Measurements from ENCODE around the gene LAMB3. TPM values are rescaled to one million over a fixed set of nuclear protein-coding genes. Genes with fewer than 3 reads are reported as not detected.
"Not testable (repeated sequence)": the region's sequence is repeated elsewhere in the genome, so short reads cannot be mapped to it uniquely, and the experiment has no call there.

LAMB3 gene
- total RNA-seq (under 1 TPM; 0.38 to 0.69 TPM), polyA plus RNA-seq (under 1 TPM in 1 of 2 donors, not detected in 1; 0.18 TPM)

- H3K27ac ChIP-seq (ENCODE audit: low read depth, low read length): no peak within 1 kb of the TSS
- no peaks in the 10 kb centered on the region for H3K36me3 ChIP-seq (ENCODE audit: insufficient read depth, low read length)
- no peaks in the 10 kb centered on the region for H3K27me3 ChIP-seq (ENCODE audit: insufficient read depth, low read length)
- intact Hi-C loops (cut with micrococcal nuclease): no loop called here
- H3K9me3 ChIP-seq (ENCODE audit: control insufficient read depth in 1 of 2, low read length in 2 of 2): no peaks in the 10 kb centered on the region
- peaks cover 26% of the 10 kb centered on the region for H3K4me1 ChIP-seq (ENCODE audit: insufficient read depth, low read length)
- ChIA-PET POLR2A (ENCODE audit: partially characterized antibody) (interaction anchor here (1.4 to 1.5 kb wide), 2 partner anchors 12 to 34 kb away, joined by 3 to 5 read pairs; no protein-coding TSS in a partner anchor), CTCF (ENCODE audit: partially characterized antibody) (interaction anchor here (1.1 to 1.6 kb wide), 2 partner anchors 33 to 96 kb away, joined by 3 to 5 read pairs; no protein-coding TSS in a partner anchor)
- Mint-ChIP-seq H3K27me3 (no peaks in the 10 kb centered on the region), H3K27ac (peak within 1 kb of the TSS; percentile 36 to 83 (median 77)), H3K9me3 (no peaks in the 10 kb centered on the region), H3K36me3 (no peaks in the 10 kb centered on the region), H3K4me1 (peaks cover 18 to 48% (median 27%) of the 10 kb centered on the region in 4 donors), H3K4me3 (peak within 1 kb of the TSS in 4 of 8 donors; percentile 22 to 43 (median 30))
- no peak within 1 kb of the TSS for H3K4me3 ChIP-seq (ENCODE audit: low read length in 2 of 2)
- no peak for DNase-seq
Measured at GRCh38 chr1:209652121-209652735, at the start of gene LAMB3. TSS of gene LAMB3 (minus strand) at chr1:209652425. CDS start at chr1:209650944, 1,481 bp downstream.

GRCh38 chr1:209700686-209701085 is 48.5 kb upstream of the LAMB3 start:
- CTCF ChIA-PET (ENCODE audit: partially characterized antibody): interaction anchor here (4.8 kb wide), 1 partner anchor 125 kb away, joined by 20 read pairs; no protein-coding TSS in a partner anchor
- H3K27ac ChIP-seq (ENCODE audit: low read depth, low read length); H3K9me3 Mint-ChIP-seq; H3K36me3 ChIP-seq (ENCODE audit: insufficient read depth, low read length); H3K27me3 ChIP-seq (ENCODE audit: insufficient read depth, low read length); H3K4me3 ChIP-seq (ENCODE audit: low read length in 2 of 2); POLR2A ChIA-PET (ENCODE audit: partially characterized antibody); H3K4me3 Mint-ChIP-seq; H3K27me3 Mint-ChIP-seq; H3K9me3 ChIP-seq (ENCODE audit: control insufficient read depth in 1 of 2, low read length in 2 of 2); intact Hi-C loops (cut with micrococcal nuclease); H3K4me1 ChIP-seq (ENCODE audit: insufficient read depth, low read length); DNase-seq: not testable (repeated sequence)
- Mint-ChIP-seq H3K4me1 (peaks cover 5 to 12% (median 9%) of the 10 kb centered on the region in 4 donors), H3K36me3 (peaks cover 0 to 15% of the 10 kb centered on the region in 2 donors), H3K27ac (peak overlapping the region in 2 of 7 donors; percentile 11 to 30)

GRCh38 chr1:209697126-209697525 is 44.9 kb upstream of the LAMB3 start:
- no peaks in the 10 kb centered on the region for H3K27me3 ChIP-seq (ENCODE audit: insufficient read depth, low read length)
- ChIA-PET POLR2A (ENCODE audit: partially characterized antibody) (no interaction called here), CTCF (ENCODE audit: partially characterized antibody) (interaction anchor here (0.8 to 4.8 kb wide), 6 partner anchors 11 to 130 kb away, joined by 3 to 20 read pairs (median 4); no protein-coding TSS in a partner anchor)
- no peaks in the 10 kb centered on the region for H3K9me3 ChIP-seq (ENCODE audit: control insufficient read depth in 1 of 2, low read length in 2 of 2)
- H3K27ac ChIP-seq (ENCODE audit: low read depth, low read length): no peak overlapping the region
- no peaks in the 10 kb centered on the region for H3K9me3 Mint-ChIP-seq
- DNase-seq: no peak
- no peaks in the 10 kb centered on the region for H3K36me3 ChIP-seq (ENCODE audit: insufficient read depth, low read length)
- H3K27ac Mint-ChIP-seq: no peak overlapping the region
- no peak overlapping the region for H3K4me3 ChIP-seq (ENCODE audit: low read length in 2 of 2)
- peaks cover 8 to 14% (median 12%) of the 10 kb centered on the region in 4 donors for H3K4me1 Mint-ChIP-seq
- no peak overlapping the region for H3K4me3 Mint-ChIP-seq
- peaks cover 4% of the 10 kb centered on the region in 2 donors for H3K27me3 Mint-ChIP-seq
- intact Hi-C loops (cut with micrococcal nuclease): no loop called here
- peaks cover 8% of the 10 kb centered on the region for H3K4me1 ChIP-seq (ENCODE audit: insufficient read depth, low read length)
- peaks cover 0 to 7% of the 10 kb centered on the region in 2 donors for H3K36me3 Mint-ChIP-seq

- H3K4me1 ChIP-seq (ENCODE audit: insufficient read depth, low read length): peaks cover 8% of the 10 kb centered on the region
- peaks cover 0 to 7% of the 10 kb centered on the region in 2 donors for H3K36me3 Mint-ChIP-seq
- no peaks in the 10 kb centered on the region for H3K36me3 ChIP-seq (ENCODE audit: insufficient read depth, low read length)
- POLR2A ChIA-PET (ENCODE audit: partially characterized antibody): no interaction called here
- H3K9me3 ChIP-seq (ENCODE audit: control insufficient read depth in 1 of 2, low read length in 2 of 2): no peaks in the 10 kb centered on the region
- CTCF ChIA-PET (ENCODE audit: partially characterized antibody): interaction anchor here (1.0 to 4.8 kb wide), 5 partner anchors 10 to 121 kb away, joined by 3 to 20 read pairs (median 4); no protein-coding TSS in a partner anchor
- no peak for DNase-seq
- no peaks in the 10 kb centered on the region for H3K9me3 Mint-ChIP-seq
- H3K4me3 ChIP-seq (ENCODE audit: low read length in 2 of 2): no peak overlapping the region
- no peak overlapping the region for H3K4me3 Mint-ChIP-seq
- no peaks in the 10 kb centered on the region for H3K27me3 ChIP-seq (ENCODE audit: insufficient read depth, low read length)
- intact Hi-C loops (cut with micrococcal nuclease): no loop called here
- H3K27ac ChIP-seq (ENCODE audit: low read depth, low read length): no peak overlapping the region
- H3K27ac Mint-ChIP-seq: peak overlapping the region in 2 of 7 donors; percentile 13 to 29
- H3K4me1 Mint-ChIP-seq: peaks cover 9 to 15% (median 12%) of the 10 kb centered on the region in 4 donors
- peaks cover 4% of the 10 kb centered on the region in 2 donors for H3K27me3 Mint-ChIP-seq
Measured at GRCh38 chr1:209696673-209697072, 44.4 kb upstream of the LAMB3 start.

- Mint-ChIP-seq H3K4me1 (peaks cover 18 to 25% (median 22%) of the 10 kb centered on the region in 4 donors), H3K36me3 (no peaks in the 10 kb centered on the region), H3K9me3 (no peaks in the 10 kb centered on the region), H3K27ac (peak overlapping the region in 3 of 7 donors; percentile 43 to 66 (median 57)), H3K4me3 (peak overlapping the region in 1 of 8 donors; percentile 9), H3K27me3 (peaks cover 0 to 2% of the 10 kb centered on the region in 2 donors)
- intact Hi-C loops (cut with micrococcal nuclease): loop anchor here (1.0 to 5.0 kb wide), 8 partner anchors 54 to 1041 kb away; partner anchors contain the start of gene UTP25
- Histone ChIP-seq H3K27me3 (ENCODE audit: insufficient read depth, low read length) (no peaks in the 10 kb centered on the region), H3K4me3 (ENCODE audit: low read length in 2 of 2) (no peak overlapping the region), H3K9me3 (ENCODE audit: control insufficient read depth in 1 of 2, low read length in 2 of 2) (no peaks in the 10 kb centered on the region), H3K36me3 (ENCODE audit: insufficient read depth, low read length) (no peaks in the 10 kb centered on the region), H3K27ac (ENCODE audit: low read depth, low read length) (no peak overlapping the region), H3K4me1 (ENCODE audit: insufficient read depth, low read length) (peaks cover 15% of the 10 kb centered on the region)
- DNase-seq: peak; percentile 60 to 68 (median 62)
- CTCF ChIA-PET (ENCODE audit: partially characterized antibody): interaction anchor here (0.6 to 11.1 kb wide), 22 partner anchors 8 to 127 kb away, joined by 3 to 124 read pairs (median 6); partner anchors contain the start of genes G0S2 and HSD11B1
- POLR2A ChIA-PET (ENCODE audit: partially characterized antibody): interaction anchor here (0.6 to 2.4 kb wide), 4 partner anchors 9 to 123 kb away, joined by 3 to 7 read pairs (median 3); no protein-coding TSS in a partner anchor
Measured at GRCh38 chr1:209692745-209693504, 40.7 kb upstream of the LAMB3 start.

DNA sequence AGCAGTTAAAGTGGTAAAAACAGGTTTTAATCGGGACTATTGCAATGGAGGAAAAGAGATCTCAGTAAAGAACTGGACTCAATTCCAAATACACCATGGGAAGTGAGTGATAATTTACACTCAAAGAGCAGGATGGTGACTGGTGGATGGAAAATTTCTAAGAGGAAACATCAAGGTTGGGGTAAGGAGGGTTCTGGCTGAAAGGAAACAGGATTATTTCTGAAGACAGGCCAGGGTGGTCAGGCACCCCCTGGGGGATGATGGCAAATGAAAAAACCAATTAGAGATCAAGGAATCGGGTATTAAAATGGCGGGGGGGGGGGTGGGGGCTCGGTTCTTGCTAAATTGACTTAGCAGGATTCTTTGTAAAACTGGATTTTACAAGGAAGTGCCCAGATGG is 40.1 kb upstream of the LAMB3 start:
- H3K9me3 ChIP-seq (ENCODE audit: control insufficient read depth in 1 of 2, low read length in 2 of 2): no peaks in the 10 kb centered on the region
- no peak overlapping the region for H3K27ac ChIP-seq (ENCODE audit: low read depth, low read length)
- POLR2A ChIA-PET (ENCODE audit: partially characterized antibody): interaction anchor here (1.0 to 1.4 kb wide), 2 partner anchors 77 to 116 kb away, joined by 3 to 5 read pairs; no protein-coding TSS in a partner anchor
- Mint-ChIP-seq H3K36me3 (no peaks in the 10 kb centered on the region), H3K4me3 (no peak overlapping the region), H3K4me1 (peaks cover 22 to 32% (median 27%) of the 10 kb centered on the region in 4 donors), H3K9me3 (no peaks in the 10 kb centered on the region), H3K27me3 (peaks cover 0 to 2% of the 10 kb centered on the region in 2 donors), H3K27ac (peak overlapping the region in 3 of 7 donors; percentile 5 to 70 (median 66))
- no peak for DNase-seq
- no peaks in the 10 kb centered on the region for H3K36me3 ChIP-seq (ENCODE audit: insufficient read depth, low read length)
- no peak overlapping the region for H3K4me3 ChIP-seq (ENCODE audit: low read length in 2 of 2)
- peaks cover 20% of the 10 kb centered on the region for H3K4me1 ChIP-seq (ENCODE audit: insufficient read depth, low read length)
- no peaks in the 10 kb centered on the region for H3K27me3 ChIP-seq (ENCODE audit: insufficient read depth, low read length)
- intact Hi-C loops (cut with micrococcal nuclease): loop anchor here (2.0 to 5.0 kb wide), 3 partner anchors 77 to 1040 kb away; partner anchors contain the start of gene UTP25
- CTCF ChIA-PET (ENCODE audit: partially characterized antibody): interaction anchor here (0.9 to 11.1 kb wide), 19 partner anchors 8 to 131 kb away, joined by 3 to 124 read pairs (median 7); partner anchors contain the start of gene G0S2

Measured in CD4-positive, alpha-beta memory T cell (primary cell).